Uterus (tissue), 4 donors: ENCODE measurements around the gene KIRREL3. TPM values are rescaled to one million over a fixed set of nuclear protein-coding genes. Genes with fewer than 3 reads are reported as not detected.
A peak's percentile ranks its signal among the peaks of the same experiment; 100 is the strongest.

Experiments used
- DNase-seq, 2 donors: peaks; one replicate each; pipeline ENCODE4 v3.0.0-alpha.2; 2019 to 2020
- H3K27ac ChIP-seq, 2 donors: fragments of 200-600 bp; sonication (generic); 1 replicate in 1 of 2; 2 replicates in 1 of 2; pipeline ENCODE4 v1.5.1; 2016 to 2018
- H3K27me3 ChIP-seq, 2 donors: fragments of 200-600 bp; sonication (generic); one replicate each; pipeline ENCODE4 v1.5.1; 2018 to 2019; ENCODE audit warnings: control low read depth in 1 of 2
- H3K36me3 ChIP-seq, 2 donors: fragments of 200-600 bp; sonication (generic); one replicate each; pipeline ENCODE4 v1.5.1; 2019; ENCODE audit warnings: control low read depth in 1 of 2
- H3K4me1 ChIP-seq, 2 donors: fragments of 200-600 bp; sonication (generic); one replicate each; pipeline ENCODE4 v1.5.1; 2018 to 2019; ENCODE audit warnings: control low read depth in 1 of 2
- H3K4me3 ChIP-seq, 2 donors: fragments of 200-600 bp; sonication (generic); 1 replicate in 1 of 2; 2 replicates in 1 of 2; pipeline ENCODE4 v1.5.1; 2018 to 2019; ENCODE audit warnings: mild to moderate bottlenecking in 1 of 2
- H3K9me3 ChIP-seq, 2 donors: fragments of 200-600 bp; sonication (generic); one replicate each; pipeline ENCODE4 v1.5.1; 2019; ENCODE audit warnings: control low read depth in 1 of 2
- CTCF ChIP-seq, 4 experiments: fragments of 200-600 bp in 2 of 4; fragments of 450-650 bp in 2 of 4; sonication (generic) in 2 of 4; IDR thresholded peaks; one replicate each; pipeline ENCODE4 v1.5.1; 2016 to 2019; ENCODE audit warnings: antibody characterized with exemption in 4 of 4, mild to moderate bottlenecking in 2 of 4, moderate library complexity in 1 of 4
- POLR2A ChIP-seq, 2 donors: fragments of 450-650 bp; IDR thresholded peaks; one replicate each; pipeline ENCODE4 v1.6.1; 2016; ENCODE audit warnings: antibody characterized with exemption in 2 of 2, mild to moderate bottlenecking in 1 of 2, moderate library complexity in 1 of 2
- intact Hi-C: fragments of 100-400 bp; cut with DNase I; formaldehyde crosslinking; loops from one replicate; pipeline ENCODE4 v1.15.1; 2023; ENCODE audit warnings: low total_unique reads
- total RNA-seq, 4 donors: library from RNA; depleted of rRNA in 3 of 4; stranded (reverse); fragments of >200 nt in 3 of 4; gene quantifications; one replicate each; pipeline versions ENCODE4 v1.1.0 to v1.2.4, GENCODE V29; 2014 to 2023
- donor health status: DM: yes; HTN: yes; CAD: no.

Gene KIRREL3
- total RNA-seq, 4 donors from 2014 or later = 10.0 TPM; not detected in 3

GRCh38 chr11:126417091-126417862, 583.3 kb downstream of the KIRREL3 start:
- Histone ChIP-seq H3K27ac (peak overlapping the region; percentile 79 to 83), H3K4me1 (peaks cover 15 to 17% of the 10 kb centered on the region in 2 donors), H3K36me3 (no peaks in the 10 kb centered on the region), H3K9me3 (no peaks in the 10 kb centered on the region), H3K27me3 (no peaks in the 10 kb centered on the region), H3K4me3 (peak overlapping the region; percentile 37)
- no peak for TF ChIP-seq POLR2A (IDR thresholded peaks at IDR 0.05)
- no peak for TF ChIP-seq CTCF (IDR thresholded peaks at IDR 0.05)
- DNase-seq = no peak
- intact Hi-C loops = loop anchor here (10.0 kb wide), 1 partner anchor 102 kb away; no protein-coding TSS in a partner anchor

DNA sequence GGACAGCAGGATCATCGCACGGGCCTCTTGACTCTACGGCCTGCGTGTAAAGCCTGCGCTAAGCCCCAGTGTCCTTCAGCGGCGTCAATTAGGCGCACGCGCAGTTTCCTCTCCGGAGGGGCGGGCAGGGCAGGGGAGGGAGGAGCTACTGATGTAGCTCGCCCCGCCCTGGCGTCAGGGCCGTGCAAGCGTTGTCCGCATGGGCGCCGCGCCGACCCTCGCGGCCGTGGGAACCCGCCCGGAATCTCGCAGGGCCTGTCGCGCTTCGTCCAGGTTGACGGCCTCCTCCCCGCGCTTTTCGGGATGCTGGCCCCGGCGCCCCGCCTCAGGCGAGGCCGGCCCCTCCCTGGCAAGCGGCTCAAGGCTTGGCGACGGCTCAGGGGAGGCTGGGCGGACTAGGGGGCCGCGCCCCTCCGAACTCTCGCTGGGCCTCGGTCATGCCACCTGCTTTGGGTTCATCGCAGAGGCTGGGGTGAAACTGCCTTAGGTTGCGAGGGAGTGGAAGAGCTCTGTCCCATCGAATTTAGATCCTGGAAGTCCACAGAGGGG, 584.0 kb downstream of the KIRREL3 start:
- H3K9me3 ChIP-seq = no peaks in the 10 kb centered on the region
- peak overlapping the region; percentile 37 for H3K4me3 ChIP-seq
- TF ChIP-seq POLR2A (IDR thresholded peaks at IDR 0.05) = peak in 1 of 2 donors; percentile 54
- peak in 1 of 4 experiments; percentile 30 for TF ChIP-seq CTCF (IDR thresholded peaks at IDR 0.05)
- peak overlapping the region; percentile 79 to 83 for H3K27ac ChIP-seq
- DNase-seq = peak; percentile 91 to 93
- H3K27me3 ChIP-seq = no peaks in the 10 kb centered on the region
- peaks cover 15 to 17% of the 10 kb centered on the region in 2 donors for H3K4me1 ChIP-seq
- H3K36me3 ChIP-seq = no peaks in the 10 kb centered on the region
- intact Hi-C loops = loop anchor here (10.0 kb wide), 1 partner anchor 102 kb away; no protein-coding TSS in a partner anchor

GRCh38 chr11:126415669-126416420, 584.7 kb downstream of the KIRREL3 start:
- DNase-seq = peak; percentile 76 to 86
- Histone ChIP-seq H3K9me3 (no peaks in the 10 kb centered on the region), H3K27me3 (no peaks in the 10 kb centered on the region), H3K36me3 (no peaks in the 10 kb centered on the region), H3K4me3 (peak overlapping the region; percentile 37), H3K27ac (peak overlapping the region; percentile 79 to 83), H3K4me1 (peaks cover 15 to 17% of the 10 kb centered on the region in 2 donors)
- intact Hi-C loops = loop anchor here (10.0 kb wide), 1 partner anchor 101 kb away; no protein-coding TSS in a partner anchor
- TF ChIP-seq POLR2A (IDR thresholded peaks at IDR 0.05) (no peak), CTCF (IDR thresholded peaks at IDR 0.05) (no peak)

DNA sequence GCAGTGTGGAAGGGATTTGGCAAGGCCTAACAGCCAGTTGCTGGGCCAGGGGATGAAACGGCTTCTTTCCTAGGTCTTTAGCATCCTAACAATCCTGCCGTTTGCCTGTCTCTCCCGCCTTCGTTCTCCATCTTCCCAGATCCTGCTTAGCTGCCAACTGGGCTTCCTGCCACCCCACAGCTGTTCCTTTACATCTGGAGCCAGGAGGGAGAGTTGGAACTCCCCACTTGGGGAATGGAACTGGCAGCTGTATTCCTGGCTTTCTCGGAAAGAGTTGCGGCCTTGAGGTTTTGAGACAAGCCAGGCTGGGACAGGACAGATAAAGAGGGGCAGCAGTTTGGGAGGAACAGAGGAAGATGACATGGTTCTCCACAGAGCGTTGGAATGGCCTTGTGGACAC, 585.4 kb downstream of the KIRREL3 start:
- H3K4me1 ChIP-seq = peaks cover 15 to 17% of the 10 kb centered on the region in 2 donors

More for the DNA sequence above, 585.4 kb downstream of the KIRREL3 start:
- TF ChIP-seq CTCF (IDR thresholded peaks at IDR 0.05) = no peak
- Histone ChIP-seq H3K27me3 (no peaks in the 10 kb centered on the region), H3K4me3 (no peak overlapping the region), H3K9me3 (no peaks in the 10 kb centered on the region), H3K27ac (peak overlapping the region; percentile 79 to 83), H3K36me3 (no peaks in the 10 kb centered on the region)
- DNase-seq = peak; percentile 90 to 96
- intact Hi-C loops = loop anchor here (10.0 kb wide), 1 partner anchor 100 kb away; no protein-coding TSS in a partner anchor
